Endothelial cell of umbilical vein (primary cell): ENCODE measurements around the gene DNAI1. TPM values are rescaled to one million over a fixed set of nuclear protein-coding genes. Genes with fewer than 3 reads are reported as not detected.
A peak's percentile ranks its signal among the peaks of the same experiment; 100 is the strongest.
"Not testable (repeated sequence)": the region's sequence is repeated elsewhere in the genome, so short reads cannot be mapped to it uniquely, and the experiment has no call there.

Source experiments
- BruUV-seq: library from RNA; stranded (reverse); fragments of 400-500 nt; replicated peaks from 2 replicates; lab custom pipeline; 2021; lab: Mats Ljungman, UMichigan
- CTCF ChIA-PET: fragments of 300-600, 350-600 bp; sonication (Branson Sonifier 250); formaldehyde crosslinking; loops from one replicate; lab custom pipeline; 2021; ENCODE audit warnings: antibody characterized with exemption, inconsistent platforms; lab: Charles Lee
- POLR2A ChIA-PET: fragments of 300-600, 350-600 bp; sonication (Branson Sonifier 250); formaldehyde crosslinking; loops from one replicate; lab custom pipeline; 2021; ENCODE audit warnings: antibody characterized with exemption, inconsistent platforms; lab: Charles Lee
- DNase-seq: peaks from one replicate; pipeline ENCODE4 v3.0.0-alpha.2; 2011; ENCODE audit warnings: low read depth, low spot score
- FAIRE-seq: peaks from 2 replicates; lab custom pipeline; 2011; peaks lifted over from hg19 to GRCh38; lab: Jason Lieb, UNC
- H2AFZ ChIP-seq: 2 replicates; pipeline ENCODE4 v1.6.0; 2012; ENCODE audit warnings: low read depth, low read length, control low read depth, inconsistent platforms
- H3K27ac ChIP-seq: 2 replicates; pipeline ENCODE4 v1.5.1; 2011; ENCODE audit warnings: low read depth, mild to moderate bottlenecking, control low read depth, low read length, moderate library complexity; ENCODE audit not compliant: insufficient read depth
- H3K27me3 ChIP-seq, 2 experiments: 2 replicates each; pipeline versions ENCODE4 v1.6.0 to v1.6.1; 2011; ENCODE audit warnings: low read length in 2 of 2, mixed read lengths in 1 of 2; ENCODE audit not compliant: control insufficient read depth in 2 of 2, insufficient read depth in 2 of 2
- H3K36me3 ChIP-seq, 2 experiments: 2 replicates in 1 of 2; 3 replicates in 1 of 2; pipeline ENCODE4 v1.5.1; 2011; ENCODE audit warnings: low read length in 2 of 2, mild to moderate bottlenecking in 1 of 2, moderate library complexity in 1 of 2; ENCODE audit not compliant: control insufficient read depth in 2 of 2, insufficient read depth in 2 of 2; ENCODE audit errors: extremely low read depth in 1 of 2
- H3K4me1 ChIP-seq: 3 replicates; pipeline ENCODE4 v1.5.1; 2011; ENCODE audit warnings: mild to moderate bottlenecking, low read length; ENCODE audit not compliant: control insufficient read depth, insufficient read depth; ENCODE audit errors: extremely low read depth
- H3K4me2 ChIP-seq: 2 replicates; pipeline ENCODE4 v1.6.1; 2011; ENCODE audit warnings: low read length, control low read depth, mixed read lengths; ENCODE audit not compliant: insufficient read depth
- H3K4me3 ChIP-seq, 3 experiments: fragments of 200-600 bp in 1 of 3; sonication (generic), shearing (Covaris generic) in 1 of 3; replicated peaks in 1 of 3; 2 replicates each; pipeline ENCODE4 v1.5.1; 2011 to 2016; ENCODE audit warnings: control low read depth in 3 of 3, low read length in 3 of 3, mild to moderate bottlenecking in 2 of 3, inconsistent platforms in 1 of 3, low read depth in 1 of 3, moderate library complexity in 1 of 3; ENCODE audit not compliant: insufficient read depth in 1 of 3
- H3K79me2 ChIP-seq: 2 replicates; pipeline ENCODE4 v1.6.0; 2012; ENCODE audit warnings: low read length, inconsistent platforms; ENCODE audit not compliant: control insufficient read depth, insufficient read depth
- H3K9ac ChIP-seq: replicated peaks from 2 replicates; pipeline ENCODE3; 2011; ENCODE audit warnings: low read length, control low read depth; ENCODE audit not compliant: insufficient read depth; ENCODE audit errors: extremely low read depth
- H3K9me1 ChIP-seq: replicated peaks from 3 replicates; pipeline ENCODE4 v1.6.0; 2011; ENCODE audit warnings: mild to moderate bottlenecking, low read length; ENCODE audit not compliant: control insufficient read depth, insufficient read depth; ENCODE audit errors: extremely low read depth
- H3K9me3 ChIP-seq: replicated peaks from 2 replicates; pipeline ENCODE4 v1.5.1; 2012; ENCODE audit warnings: low read length, inconsistent platforms; ENCODE audit not compliant: control insufficient read depth, insufficient read depth
- H4K20me1 ChIP-seq: replicated peaks from 2 replicates; pipeline ENCODE3; 2011; ENCODE audit warnings: mild to moderate bottlenecking, low read length; ENCODE audit not compliant: control insufficient read depth, insufficient read depth; ENCODE audit errors: extremely low read depth
- CTCF ChIP-seq, 2 donors: IDR thresholded peaks; 1 replicate in 1 of 2; 2 replicates in 1 of 2; pipeline ENCODE4 v1.5.1; 2011; ENCODE audit warnings: low read length in 2 of 2, mild to moderate bottlenecking in 2 of 2, moderate library complexity in 2 of 2, control low read depth in 1 of 2, inconsistent platforms in 1 of 2, low read depth in 1 of 2; ENCODE audit not compliant: insufficient read depth in 1 of 2; ENCODE audit errors: extremely low read depth in 1 of 2
- MYC ChIP-seq: IDR thresholded peaks from one replicate; pipeline ENCODE4 v1.6.1; 2011; ENCODE audit warnings: mild to moderate bottlenecking, low read depth, low read length
- POLR2A ChIP-seq: IDR thresholded peaks from 2 replicates; pipeline ENCODE4 v1.6.1; 2012; ENCODE audit warnings: low read depth, mild to moderate bottlenecking, control low read depth, low read length
- dilution Hi-C: fragments of 300-500 bp; cut with MboI; formaldehyde crosslinking; loops from one replicate; pipeline ENCODE4 v1.15.0; 2019; ENCODE audit warnings: low sequenced_read_pairs; ENCODE audit not compliant: extremely low pct_ligation_motif_present
- intact Hi-C: fragments of 100-400 bp; cut with micrococcal nuclease; formaldehyde crosslinking; loops from one replicate; pipeline ENCODE4 v1.10.0; 2022
- polyA plus RNA-seq, 4 experiments: library from polyadenylated mRNA; depleted of rRNA in 3 of 4; stranded (reverse) in 3 of 4; unstranded in 1 of 4; fragments of >200 nt; gene quantifications; 2 replicates each; pipeline versions ENCODE4 v1.2.1 to v1.2.3, GENCODE V29; 2011 to 2012; ENCODE audit warnings: missing spikeins in 1 of 4
- total RNA-seq: library from RNA; stranded (reverse); gene quantifications from 2 replicates; pipeline ENCODE4 v1.2.3, GENCODE V29; 2021
- TF ChIP-seq, protein P1 (sequence below): IDR thresholded peaks from 2 replicates; pipeline ENCODE4 v1.6.1; 2011; ENCODE audit not compliant: insufficient read depth, insufficient read length

DNAI1 gene
- total and polyA plus RNA-seq, 2 donors (not counting 3 experiments of a cell fraction or from before 2014, with no cell fraction given), result not detected

DNA sequence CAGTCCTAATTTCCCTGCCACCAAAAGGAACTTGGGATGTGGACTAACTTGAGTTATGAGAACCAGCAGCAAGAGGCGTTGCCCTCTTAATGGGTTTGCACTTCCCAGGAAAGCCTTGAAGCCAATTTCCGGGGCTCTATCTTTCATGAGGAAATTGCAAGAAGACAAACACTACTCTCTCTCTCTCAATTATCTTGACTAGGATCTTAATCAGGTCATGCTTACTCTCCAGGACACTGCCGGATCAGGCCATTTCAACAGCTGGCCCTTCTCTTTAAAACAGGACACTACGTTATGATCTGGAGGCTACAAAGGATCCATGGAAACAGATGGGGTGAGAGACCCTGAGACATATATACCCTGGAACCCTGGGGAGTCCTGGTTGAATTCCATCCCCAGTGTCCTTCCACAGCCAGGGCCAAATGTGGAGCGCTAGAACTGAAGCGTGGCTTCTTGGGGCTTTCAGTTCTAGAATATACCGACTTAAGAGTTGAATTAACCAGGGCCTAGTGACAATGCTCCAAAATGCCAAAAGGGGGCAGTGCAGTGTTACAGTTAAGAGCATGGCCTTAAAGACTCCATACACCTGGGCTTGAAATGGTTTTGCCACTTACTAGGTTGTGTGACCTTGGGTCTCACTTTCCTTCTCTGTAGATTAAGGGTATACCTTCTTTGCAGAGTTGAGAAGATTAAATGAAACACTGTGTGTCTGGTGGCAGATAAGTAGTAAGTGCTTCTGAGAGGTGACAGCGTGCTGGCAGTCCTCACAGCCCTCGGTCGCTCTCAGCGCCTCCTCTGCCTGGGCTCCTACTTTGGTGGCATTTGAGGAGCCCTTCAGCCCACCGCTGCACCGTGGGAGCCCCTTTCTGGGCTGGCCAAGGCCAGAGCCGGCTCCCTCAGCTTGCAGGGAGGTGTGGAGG is 21.3 kb upstream of the DNAI1 start:
- Histone ChIP-seq H3K9ac (no peak overlapping the region), H3K36me3 (no peaks in the 10 kb centered on the region), H3K9me3 (no peaks in the 10 kb centered on the region), H3K9me1 (no peaks in the 10 kb centered on the region), H3K4me1 (peaks cover 18% of the 10 kb centered on the region), H3K27me3 (no peaks in the 10 kb centered on the region), H4K20me1 (no peaks in the 10 kb centered on the region), H3K27ac (no peak overlapping the region), H3K79me2 (peaks cover 4% of the 10 kb centered on the region), H3K4me2 (no peak overlapping the region), H2AFZ (no peak overlapping the region), H3K4me3 (no peak overlapping the region)
- dilution Hi-C loops, result no loop called here
- ChIA-PET CTCF (interaction anchor here (1.4 to 7.9 kb wide), 8 partner anchors 17 to 166 kb away, joined by 4 to 67 read pairs (median 31); no protein-coding TSS in a partner anchor), POLR2A (no interaction called here)
- FAIRE-seq (peak; percentile 83), DNase-seq (peak; percentile 83)
- intact Hi-C loops, result loop anchor here (1.0 to 2.0 kb wide), 5 partner anchors 59 to 166 kb away; no protein-coding TSS in a partner anchor
- TF ChIP-seq CTCF (IDR thresholded peaks at IDR 0.05; ENCODE audit: extremely low read depth in 1 of 2, insufficient read depth in 1 of 2, low read depth in 1 of 2, low read length in 2 of 2) (peak; percentile 75 to 77), MYC (no peak), POLR2A (no peak)
- TF ChIP-seq, protein P1, sequence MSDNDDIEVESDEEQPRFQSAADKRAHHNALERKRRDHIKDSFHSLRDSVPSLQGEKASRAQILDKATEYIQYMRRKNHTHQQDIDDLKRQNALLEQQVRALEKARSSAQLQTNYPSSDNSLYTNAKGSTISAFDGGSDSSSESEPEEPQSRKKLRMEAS, result no peak
- BruUV-seq, result no TSS peak

DNA sequence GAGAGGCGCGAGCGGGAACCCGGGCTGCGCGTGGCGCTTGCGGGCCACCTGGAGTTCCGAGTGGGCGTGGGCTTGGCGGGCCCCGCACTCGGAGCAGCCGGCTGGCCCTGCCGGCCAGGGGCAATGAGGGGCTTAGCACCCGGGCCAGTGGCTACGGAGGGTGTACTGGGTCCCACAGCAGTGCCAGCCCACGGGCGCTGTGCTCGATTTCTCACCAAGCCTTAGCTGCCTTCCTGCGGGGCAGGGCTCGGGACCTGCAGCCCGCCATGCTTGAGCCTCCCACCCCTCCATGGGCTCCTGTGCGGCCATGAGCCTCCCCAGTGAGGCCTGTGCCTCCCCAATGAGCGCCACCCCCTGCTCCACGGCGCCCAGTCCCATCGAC is 20.7 kb upstream of the DNAI1 start:
- H4K20me1 ChIP-seq, POLR2A ChIA-PET, BruUV-seq, H3K9me3 ChIP-seq, H2AFZ ChIP-seq, FAIRE-seq, H3K9ac ChIP-seq, H3K4me2 ChIP-seq, H3K79me2 ChIP-seq, dilution Hi-C loops, H3K27me3 ChIP-seq, H3K9me1 ChIP-seq, H3K27ac ChIP-seq, DNase-seq, H3K4me3 ChIP-seq, H3K36me3 ChIP-seq: not testable (repeated sequence)
- intact Hi-C loops, result loop anchor here (1.0 to 2.0 kb wide), 5 partner anchors 58 to 165 kb away; no protein-coding TSS in a partner anchor
- CTCF ChIA-PET, result interaction anchor here (0.9 to 7.9 kb wide), 9 partner anchors 17 to 154 kb away, joined by 3 to 67 read pairs (median 30); no protein-coding TSS in a partner anchor
- H3K4me1 ChIP-seq, result peaks cover 19% of the 10 kb centered on the region

DNA sequence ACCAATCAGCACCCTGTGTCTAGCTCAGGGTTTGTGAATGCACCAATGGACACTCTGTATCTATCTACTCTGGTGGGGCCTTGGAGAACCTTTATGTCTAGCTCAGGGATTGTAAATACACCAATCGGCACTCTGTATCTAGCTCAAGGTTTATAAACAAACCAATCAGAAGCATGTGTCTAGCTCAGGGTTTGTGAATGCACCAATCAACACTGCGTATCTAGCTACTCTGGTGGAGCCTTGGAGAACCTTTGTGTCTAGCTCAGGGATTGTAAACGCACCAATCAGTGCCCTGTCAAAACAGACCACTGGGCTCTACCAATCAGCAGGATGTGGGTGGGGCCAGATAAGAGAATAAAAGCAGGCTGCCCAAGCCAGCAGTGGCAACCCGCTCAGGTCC is 20.1 kb upstream of the DNAI1 start:
- H3K9ac ChIP-seq, DNase-seq, H3K4me3 ChIP-seq, intact Hi-C loops, H3K9me3 ChIP-seq, H3K27me3 ChIP-seq, H3K9me1 ChIP-seq, H3K27ac ChIP-seq, H3K36me3 ChIP-seq, H3K4me2 ChIP-seq, FAIRE-seq, BruUV-seq, H3K79me2 ChIP-seq, POLR2A ChIA-PET, dilution Hi-C loops, H2AFZ ChIP-seq, H4K20me1 ChIP-seq: not testable (repeated sequence)
- H3K4me1 ChIP-seq, result peaks cover 22% of the 10 kb centered on the region
- CTCF ChIA-PET, result interaction anchor here (0.9 to 7.9 kb wide), 10 partner anchors 16 to 165 kb away, joined by 3 to 67 read pairs (median 22); no protein-coding TSS in a partner anchor
